Sigmoid colon (tissue), 4 donors: ENCODE results near the gene CHAC1.

ENCODE experiments used
- CTCF ChIP-seq, 4 experiments: fragments of 450-650 bp in 3 of 4; fragments of 200-600 bp in 1 of 4; IDR thresholded peaks; one replicate each; pipeline ENCODE4 v1.5.1; 2016 to 2019; ENCODE audit warnings: antibody characterized with exemption in 4 of 4, mild to moderate bottlenecking in 3 of 4, moderate library complexity in 2 of 4
- EP300 ChIP-seq, 4 donors: sonication (generic); formaldehyde crosslinking; IDR thresholded peaks; one replicate each; pipeline ENCODE4 v1.6.1; 2017; ENCODE audit warnings: antibody characterized with exemption in 4 of 4
- POLR2A ChIP-seq, 2 donors: fragments of 450-650 bp; IDR thresholded peaks; one replicate each; pipeline ENCODE4 v1.6.1; 2016; ENCODE audit warnings: antibody characterized with exemption in 2 of 2, mild to moderate bottlenecking in 2 of 2, moderate library complexity in 2 of 2
- POLR2AphosphoS5 ChIP-seq, 4 donors: sonication (generic); formaldehyde crosslinking; IDR thresholded peaks; one replicate each; pipeline ENCODE4 v1.6.1; 2017; ENCODE audit warnings: antibody characterized with exemption in 4 of 4

GRCh38 chr15:40938536-40938870 is 14.8 kb upstream of the CHAC1 start:
- TF ChIP-seq CTCF (IDR thresholded peaks at IDR 0.05): no peak
- no peak for TF ChIP-seq POLR2A (IDR thresholded peaks at IDR 0.05)
- no peak for TF ChIP-seq POLR2AphosphoS5 (IDR thresholded peaks at IDR 0.05)
- no peak for TF ChIP-seq EP300 (IDR thresholded peaks at IDR 0.05)
